K562 (cell line): ENCODE results near the gene RAB6A. TPM values are rescaled to one million over a fixed set of nuclear protein-coding genes. Genes with fewer than 3 reads are reported as not detected.

Source experiments
- ARID4B ChIP-seq: sonication (generic); formaldehyde crosslinking; IDR thresholded peaks from 2 replicates; pipeline ENCODE4 v1.8.0; 2022; ENCODE audit warnings: mild to moderate bottlenecking, missing genetic modification reagents
- BHLHE40 ChIP-seq: IDR thresholded peaks from 2 replicates; pipeline ENCODE4 v1.6.1; 2011; ENCODE audit warnings: low read length, improper control_type of control experiment
- CLOCK ChIP-seq: fragments of 250-450 bp; sonication (Bioruptor Pico); IDR thresholded peaks from 2 replicates; pipeline ENCODE4 v1.4.0; 2020; ENCODE audit warnings: mild to moderate bottlenecking, moderate library complexity, borderline replicate concordance
- DLX4 ChIP-seq: fragments of 250-450 bp; sonication (Bioruptor Pico); IDR thresholded peaks from 2 replicates; pipeline ENCODE4 v1.6.1; 2021; ENCODE audit warnings: mild to moderate bottlenecking
- ERF ChIP-seq: fragments of 450-650 bp; formaldehyde crosslinking; IDR thresholded peaks from 2 replicates; pipeline ENCODE4 v1.4.0; 2020; ENCODE audit warnings: mild to moderate bottlenecking, mixed read lengths
- ETV1 ChIP-seq: fragments of 450-650 bp; conservative IDR thresholded peaks from 2 replicates; pipeline ENCODE4 v1.6.1; 2016; ENCODE audit warnings: missing genetic modification characterization, control low read depth, low read depth, missing compliant biosample characterization
- ETV5 ChIP-seq: sonication (generic); formaldehyde crosslinking; IDR thresholded peaks from 2 replicates; pipeline ENCODE4 v1.4.0; 2020; ENCODE audit warnings: low read depth, mild to moderate bottlenecking, missing genetic modification reagents
- HIVEP1 ChIP-seq: fragments of 250-450 bp; sonication (Bioruptor Pico); IDR thresholded peaks from 2 replicates; pipeline ENCODE4 v1.4.0; 2020; ENCODE audit warnings: mild to moderate bottlenecking
- HOMEZ ChIP-seq: fragments of 250-450 bp; sonication (Bioruptor Pico); IDR thresholded peaks from 2 replicates; pipeline ENCODE4 v1.4.0; 2020; ENCODE audit warnings: mild to moderate bottlenecking, moderate library complexity
- ID3 ChIP-seq, 2 experiments: fragments of 250-450 bp in 1 of 2; fragments of 450-650 bp in 1 of 2; sonication (Bioruptor Pico) in 1 of 2; IDR thresholded peaks; 2 replicates each; pipeline versions ENCODE4 v1.6.1 to v1.8.0; 2016 to 2021; ENCODE audit warnings: mild to moderate bottlenecking in 2 of 2, moderate library complexity in 2 of 2, missing compliant biosample characterization in 1 of 2, missing genetic modification characterization in 1 of 2
- MAX ChIP-seq: sonication (generic); formaldehyde crosslinking; IDR thresholded peaks from 2 replicates; pipeline ENCODE4 v1.9.0; 2022; ENCODE audit warnings: mild to moderate bottlenecking, missing genetic modification reagents
- NONO ChIP-seq, 2 experiments: fragments of 200-400 bp in 1 of 2; fragments of 450-650 bp in 1 of 2; formaldehyde crosslinking in 1 of 2; IDR thresholded peaks; 2 replicates each; pipeline ENCODE4 v1.6.1; 2017; ENCODE audit warnings: low read depth in 2 of 2, mild to moderate bottlenecking in 2 of 2, moderate library complexity in 2 of 2, low read length in 1 of 2
- SIN3A ChIP-seq, 2 experiments: fragments of 150-350 bp in 1 of 2; IDR thresholded peaks; 2 replicates each; pipeline ENCODE4 v1.6.1; 2011 to 2016; ENCODE audit warnings: borderline replicate concordance in 2 of 2, low read depth in 2 of 2, low read length in 2 of 2, mild to moderate bottlenecking in 2 of 2, moderate library complexity in 2 of 2; ENCODE audit not compliant: control insufficient read depth in 1 of 2
- XRCC3 ChIP-seq: fragments of 450-650 bp; IDR thresholded peaks from 2 replicates; pipeline ENCODE4 v1.6.1; 2017; ENCODE audit warnings: mild to moderate bottlenecking, moderate library complexity
- XRCC5 ChIP-seq: fragments of 200-400 bp; formaldehyde crosslinking; IDR thresholded peaks from 2 replicates; pipeline ENCODE4 v1.6.1; 2017; ENCODE audit warnings: low read depth, mild to moderate bottlenecking, low read length
- YBX1 ChIP-seq: fragments of 450-650 bp; IDR thresholded peaks from 2 replicates; pipeline ENCODE4 v1.7.1; 2016; ENCODE audit warnings: mild to moderate bottlenecking
- ZFPM2 ChIP-seq: fragments of 250-450 bp; sonication (Bioruptor Pico); IDR thresholded peaks from 2 replicates; pipeline ENCODE4 v1.5.1; 2022; ENCODE audit warnings: mild to moderate bottlenecking
- polyA plus RNA-seq, 8 experiments: library from polyadenylated mRNA; depleted of rRNA in 4 of 8; stranded (reverse) in 5 of 8; unstranded in 3 of 8; fragments of >200 nt; fragmentation: Nextera tagmentation in 2 of 8; fragmentation: Illumina TruSeq in 1 of 8; extraction: Ambion mirVana in 2 of 8; extraction: Trizol in 1 of 8; gene quantifications; 2 replicates each; pipeline versions ENCODE4 v1.2.1 to v1.2.3, GENCODE V29; 2011 to 2014; ENCODE audit warnings: inconsistent platforms in 1 of 8, missing spikeins in 1 of 8
- total RNA-seq, 7 experiments: library from RNA; depleted of rRNA in 6 of 7; stranded (reverse); fragments of >200 nt in 6 of 7; fragmentation: Illumina TruSeq in 2 of 7; extraction: Trizol in 2 of 7; gene quantifications; 2 replicates each; pipeline versions ENCODE4 v1.2.1 to v1.2.3, GENCODE V29; 2011 to 2021; ENCODE audit warnings: low replicate concordance in 1 of 7

The RAB6A gene
- total and polyA plus RNA-seq, 9 of the 15 experiments (the other 6 are each of a cell fraction or from before 2014, with no cell fraction given) = 14.0 to 95.3 (median 45.4) TPM

- peak; percentile 47; the same call in 1 of the 2 replicates for TF ChIP-seq ARID4B (CRISPR knock-in tag)
- 0 out of 2 replicates have a peak, but pooled peaks have one; percentile 44 for TF ChIP-seq ERF (CRISPR knock-in tag)
- TF ChIP-seq MAX (CRISPR knock-in tag) = peak; percentile 58
- no peak for TF ChIP-seq ZFPM2 (CRISPR knock-in tag)
- TF ChIP-seq DLX4 = no peak
- no peak for TF ChIP-seq CLOCK
- TF ChIP-seq XRCC5 = peak; percentile 80; the same call in 1 of the 2 replicates
- TF ChIP-seq XRCC3 = no peak
- TF ChIP-seq YBX1 = no peak
- no peak for TF ChIP-seq ETV1 (tag)
- no peak for TF ChIP-seq ID3 (CRISPR knock-in tag; IDR thresholded peaks at IDR 0.05)
- TF ChIP-seq ID3 (tag; IDR thresholded peaks at IDR 0.05) = no peak
- no peak for TF ChIP-seq SIN3A (IDR thresholded peaks at IDR 0.05; ENCODE audit: borderline replicate concordance in 2 of 2, control insufficient read depth in 1 of 2, low read depth in 2 of 2, low read length in 2 of 2)
- TF ChIP-seq BHLHE40 = peak; percentile 42
- TF ChIP-seq NONO (IDR thresholded peaks at IDR 0.05; ENCODE audit: low read depth in 2 of 2, low read length in 1 of 2) = no peak
- TF ChIP-seq ETV5 = no peak; the same call in 1 of the 2 replicates
- TF ChIP-seq HIVEP1 (CRISPR knock-in tag) = no peak
- no peak for TF ChIP-seq HOMEZ (CRISPR knock-in tag)
These were observed 99.7 kb downstream of the RAB6A start (continued) for GRCh38 chr11:73661035-73661628.
